ACC112 (cell line): ENCODE data around the gene LCT.
"Not testable (repeated sequence)": the region's sequence is repeated elsewhere in the genome, so short reads cannot be mapped to it uniquely, and the experiment has no call there.

Source experiments
- H2AFZ ChIP-seq: fragments of 200-600 bp; sonication (generic); one replicate; pipeline ENCODE4 v1.6.0; 2017; ENCODE audit warnings: antibody characterized with exemption, low read length; ENCODE audit not compliant: unreplicated experiment
- H3K27ac ChIP-seq: fragments of 200-600 bp; sonication (generic); 2 replicates; pipeline ENCODE4 v1.5.1; 2014; ENCODE audit warnings: low read depth, mild to moderate bottlenecking, antibody characterized with exemption, low read length, moderate library complexity
- H3K27me3 ChIP-seq: fragments of 200-600 bp; sonication (generic); 2 replicates; pipeline ENCODE4 v1.6.1; 2014; ENCODE audit warnings: mild to moderate bottlenecking, antibody characterized with exemption, low read length, moderate library complexity, mixed read lengths; ENCODE audit not compliant: insufficient read depth
- H3K36me3 ChIP-seq: fragments of 200-600 bp; sonication (generic); 2 replicates; pipeline ENCODE4 v1.6.1; 2016; ENCODE audit warnings: mild to moderate bottlenecking, antibody characterized with exemption, low read length, moderate library complexity, mixed read lengths; ENCODE audit not compliant: insufficient read depth
- H3K4me1 ChIP-seq: fragments of 200-600 bp; sonication (generic); one replicate; pipeline ENCODE4 v1.6.1; 2016; ENCODE audit warnings: low read length, mixed read lengths; ENCODE audit not compliant: insufficient read depth, unreplicated experiment, control insufficient read depth
- H3K4me3 ChIP-seq: fragments of 200-600 bp; sonication (generic); 2 replicates; pipeline ENCODE4 v1.5.1; 2014; ENCODE audit warnings: mild to moderate bottlenecking, low read depth, low read length
- H3K79me2 ChIP-seq: fragments of 200-600 bp; sonication (generic); one replicate; pipeline ENCODE4 v1.6.0; 2016; ENCODE audit warnings: low read length; ENCODE audit not compliant: control insufficient read depth, unreplicated experiment, insufficient read depth

Gene LCT

DNA sequence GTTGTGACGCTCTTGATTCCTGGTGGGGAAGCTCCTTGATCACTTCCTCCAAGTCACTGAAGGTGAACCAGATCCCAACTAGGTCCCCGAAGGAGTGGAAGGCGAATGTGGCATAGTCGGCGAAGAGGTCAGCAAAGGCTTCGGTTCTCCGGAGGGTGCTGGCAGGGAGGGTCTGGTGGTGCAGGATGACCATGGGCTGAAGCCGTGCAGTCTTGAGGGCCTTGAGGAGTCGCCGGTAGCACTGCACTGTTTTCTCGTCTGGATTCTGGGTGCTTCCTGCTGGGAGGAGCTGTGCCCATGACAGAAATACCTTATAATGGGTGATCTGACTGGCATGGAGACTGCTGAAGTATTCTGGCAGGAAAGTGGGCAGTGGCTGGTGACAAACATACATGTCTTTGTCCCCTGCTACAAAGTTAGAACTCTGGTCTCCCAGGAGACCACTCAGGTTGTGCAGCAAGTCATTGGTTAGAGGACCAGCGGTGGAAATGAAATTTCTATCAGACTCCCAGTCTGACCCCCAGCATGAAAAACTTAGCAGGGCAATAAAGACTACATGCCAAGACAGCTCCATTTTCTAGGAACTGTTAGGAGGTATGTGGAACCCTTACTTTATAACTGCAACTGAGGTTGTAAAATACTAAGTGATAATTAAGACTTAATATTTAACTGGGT lies at the start of gene LCT:
TSS of gene LCT (minus strand) at position 589 of the 675 bp plus-strand sequence. CDS start at position 574, 15 bp downstream.
- H2AFZ ChIP-seq, result no peak within 1 kb of the TSS
- H3K36me3 ChIP-seq, result no peaks in the 10 kb centered on the region
- H3K79me2 ChIP-seq, result no peaks in the 10 kb centered on the region
- H3K4me1 ChIP-seq, result peaks cover 24% of the 10 kb centered on the region
- H3K4me3 ChIP-seq, result no peak within 1 kb of the TSS
- H3K27me3 ChIP-seq, result no peaks in the 10 kb centered on the region
- H3K27ac ChIP-seq, result no peak within 1 kb of the TSS

DNA sequence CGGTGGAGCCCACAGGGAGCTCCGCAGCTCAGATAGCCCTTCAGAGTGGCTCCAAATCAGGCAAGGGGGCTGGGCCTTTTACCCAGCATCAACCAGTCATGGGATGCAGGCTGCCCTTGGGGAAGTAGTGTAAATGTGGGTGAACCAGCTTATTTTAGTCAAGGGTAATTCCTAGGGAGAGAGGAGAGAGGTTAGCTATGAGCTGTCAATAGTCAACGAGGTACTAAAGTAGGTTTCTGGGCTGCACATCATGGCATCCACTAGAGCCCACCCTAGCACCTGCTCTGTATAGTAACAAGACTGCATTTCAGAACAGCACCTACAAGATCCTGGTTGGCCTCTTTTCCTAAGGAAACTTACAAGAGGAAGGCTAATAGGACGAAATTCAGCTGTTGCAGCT lies 48.7 kb upstream of the LCT start:
- Histone ChIP-seq H2AFZ (no peak overlapping the region), H3K36me3 (no peaks in the 10 kb centered on the region), H3K27me3 (no peaks in the 10 kb centered on the region; the same call in none of the 2 replicates), H3K4me1 (no peaks in the 10 kb centered on the region), H3K27ac (no peak overlapping the region), H3K79me2 (no peaks in the 10 kb centered on the region), H3K4me3 (no peak overlapping the region)

DNA sequence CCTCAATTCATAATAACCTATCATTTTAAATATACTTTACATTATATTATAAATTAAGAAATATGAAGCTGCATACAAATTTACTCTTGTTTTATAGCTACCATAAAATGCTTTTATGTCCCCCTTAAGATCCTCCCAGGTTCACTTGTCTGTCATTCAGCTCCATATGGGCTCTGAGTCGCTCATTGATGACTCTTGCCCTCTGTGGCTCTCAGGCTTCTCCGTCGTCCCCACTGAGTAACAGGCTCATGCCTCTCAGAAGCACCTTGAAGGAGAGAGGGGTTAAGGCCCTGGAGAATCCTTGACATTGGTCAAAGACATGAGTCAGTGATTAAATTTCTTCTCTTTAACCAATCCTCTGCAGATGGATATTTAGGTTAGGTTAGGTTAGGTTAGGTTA lies 45.4 kb upstream of the LCT start:
- H3K36me3 ChIP-seq, result no peaks in the 10 kb centered on the region
- H3K4me1 ChIP-seq, result no peaks in the 10 kb centered on the region
- H3K4me3 ChIP-seq, result no peak overlapping the region
- no peaks in the 10 kb centered on the region for H3K79me2 ChIP-seq
- H3K27ac ChIP-seq, result no peak overlapping the region
- no peaks in the 10 kb centered on the region; the same call in none of the 2 replicates for H3K27me3 ChIP-seq
- no peak overlapping the region for H2AFZ ChIP-seq

DNA sequence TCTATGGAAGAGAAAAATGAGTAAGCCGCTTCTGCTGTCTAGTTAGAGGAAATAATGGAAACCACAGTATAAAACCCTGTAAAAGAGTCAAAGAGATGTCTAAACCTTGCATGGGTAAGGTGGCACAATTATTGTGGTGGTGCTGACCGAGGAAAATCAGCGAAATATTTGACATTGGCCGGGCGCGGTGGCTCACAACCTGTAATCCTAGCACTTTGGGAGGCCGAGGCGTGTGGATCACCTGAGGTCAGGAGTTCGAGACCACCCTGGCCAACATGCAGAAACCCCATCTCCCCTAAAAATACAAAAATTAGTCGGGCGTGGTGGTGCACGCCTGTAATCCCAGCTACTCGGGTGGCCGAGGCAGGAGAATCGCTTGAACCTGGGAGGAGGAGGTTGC lies 39.8 kb upstream of the LCT start:
- Histone ChIP-seq H3K79me2 (peaks cover 29% of the 10 kb centered on the region), H2AFZ (peak overlapping the region; percentile 77), H3K4me3 (peak overlapping the region; percentile 97), H3K4me1 (peaks cover 20% of the 10 kb centered on the region)
- H3K27me3 ChIP-seq, H3K27ac ChIP-seq, H3K36me3 ChIP-seq: not testable (repeated sequence)

DNA sequence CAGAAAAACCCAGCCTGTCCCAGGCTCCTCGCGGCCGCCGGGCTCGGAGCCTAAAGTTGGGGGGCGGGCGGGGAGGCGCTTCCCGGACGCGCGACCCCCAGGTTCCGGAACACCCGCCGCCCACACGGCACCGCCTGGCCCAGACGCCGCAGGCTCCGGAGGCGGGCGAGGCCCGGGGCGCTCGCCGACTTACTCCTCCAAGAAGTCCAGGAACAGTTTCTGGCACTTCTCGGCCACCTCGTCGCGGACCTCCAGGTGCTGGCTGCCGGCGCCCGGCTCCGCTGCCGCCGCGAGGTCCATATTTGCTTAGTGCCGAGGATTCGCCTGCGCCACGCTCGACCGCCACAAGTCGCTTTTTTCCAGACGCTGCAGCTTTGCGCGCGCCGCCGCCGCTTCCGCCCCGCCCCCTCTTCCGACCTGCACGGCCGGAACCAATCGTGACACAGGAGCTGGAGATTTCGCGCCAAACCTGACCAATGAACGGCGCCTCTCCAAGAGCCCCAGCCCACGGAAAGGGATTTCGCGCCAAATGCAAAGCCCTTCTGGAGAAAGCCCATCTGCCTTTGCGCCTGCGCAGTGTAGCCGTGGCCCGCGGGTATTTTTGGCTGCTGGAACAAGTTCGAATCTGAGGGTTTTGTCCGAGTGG lies 39.2 kb upstream of the LCT start, which contains the start of gene MCM6:
TSS of gene MCM6 (minus strand) at position 378 of the 646 bp plus-strand sequence. CDS start at position 300, 78 bp downstream.
- H3K27me3 ChIP-seq, result no peaks in the 10 kb centered on the region
- H3K79me2 ChIP-seq, result peaks cover 29% of the 10 kb centered on the region
- H3K27ac ChIP-seq, result peak within 1 kb of the TSS; percentile 77
- peak within 1 kb of the TSS; percentile 98 for H2AFZ ChIP-seq
- H3K4me3 ChIP-seq, result peak within 1 kb of the TSS; percentile 97
- no peaks in the 10 kb centered on the region; the same call in none of the 2 replicates for H3K36me3 ChIP-seq
- H3K4me1 ChIP-seq, result peaks cover 20% of the 10 kb centered on the region

DNA sequence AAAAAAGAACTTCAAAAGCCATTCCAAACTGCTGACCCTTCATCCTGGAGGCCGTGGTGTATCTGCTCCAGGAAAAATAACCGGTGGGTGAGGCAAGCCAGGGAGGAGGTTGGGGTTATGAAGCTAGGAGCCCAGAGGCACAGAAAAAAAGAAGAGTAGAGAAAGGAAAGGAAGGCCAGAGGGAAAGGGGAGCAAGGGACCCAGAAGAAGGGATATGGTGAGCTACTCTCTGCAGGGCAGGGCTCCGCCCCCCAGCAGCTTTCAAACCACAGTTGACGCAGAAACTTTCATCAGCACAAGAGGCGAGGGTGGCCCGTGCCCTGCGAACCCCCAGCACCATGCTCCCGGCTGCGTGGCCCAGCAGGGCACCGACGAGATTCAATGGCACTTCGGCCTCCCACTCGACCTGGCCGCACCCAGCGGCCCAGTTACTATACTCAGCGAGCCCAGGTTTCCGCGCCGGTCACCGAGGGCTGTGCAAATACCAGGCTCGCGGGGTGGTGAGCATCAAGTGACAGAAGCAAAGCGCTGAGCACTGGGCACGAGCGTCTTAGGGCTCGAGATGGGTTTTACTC lies 38.6 kb upstream of the LCT start:
- Histone ChIP-seq H3K79me2 (peaks cover 29% of the 10 kb centered on the region), H3K4me1 (peaks cover 20% of the 10 kb centered on the region), H3K27ac (peak overlapping the region; percentile 77), H3K4me3 (peak overlapping the region; percentile 97), H2AFZ (peak overlapping the region; percentile 98), H3K36me3 (no peaks in the 10 kb centered on the region; the same call in none of the 2 replicates), H3K27me3 (no peaks in the 10 kb centered on the region)

DNA sequence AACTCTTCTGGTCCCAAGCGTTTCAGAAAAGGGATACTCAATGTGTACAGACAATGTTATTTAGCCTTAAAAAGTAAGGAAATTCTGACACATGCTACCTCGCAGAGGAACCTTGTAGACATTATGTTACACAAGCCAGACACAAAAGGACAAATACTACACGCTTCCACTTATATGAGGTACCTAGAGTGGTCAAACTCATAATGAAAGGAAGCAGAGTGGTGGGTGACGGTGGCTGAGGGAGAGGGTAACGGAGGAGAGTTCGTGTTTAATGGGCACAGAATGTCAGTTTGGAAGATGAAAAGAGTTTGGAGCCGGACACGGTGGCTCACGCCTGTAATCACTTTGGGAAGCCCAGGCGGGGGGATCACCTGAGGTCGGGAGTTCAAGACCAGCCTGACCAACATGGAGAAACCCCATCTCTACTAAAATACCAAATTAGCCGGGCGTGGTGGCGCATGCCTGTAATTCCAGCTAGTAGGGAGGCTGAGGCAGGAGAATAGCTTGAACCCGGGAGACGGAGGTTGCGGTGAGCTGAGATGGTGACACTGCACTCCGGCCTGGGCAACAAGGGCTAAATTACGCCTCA lies 37.9 kb upstream of the LCT start:
- no peaks in the 10 kb centered on the region; the same call in none of the 2 replicates for H3K36me3 ChIP-seq
- peak overlapping the region; percentile 97 for H3K4me3 ChIP-seq
- H3K27ac ChIP-seq, result no peak overlapping the region
- H3K4me1 ChIP-seq, result peaks cover 20% of the 10 kb centered on the region
- peaks cover 29% of the 10 kb centered on the region for H3K79me2 ChIP-seq
- H2AFZ ChIP-seq, result no peak overlapping the region
- H3K27me3 ChIP-seq, result no peaks in the 10 kb centered on the region

DNA sequence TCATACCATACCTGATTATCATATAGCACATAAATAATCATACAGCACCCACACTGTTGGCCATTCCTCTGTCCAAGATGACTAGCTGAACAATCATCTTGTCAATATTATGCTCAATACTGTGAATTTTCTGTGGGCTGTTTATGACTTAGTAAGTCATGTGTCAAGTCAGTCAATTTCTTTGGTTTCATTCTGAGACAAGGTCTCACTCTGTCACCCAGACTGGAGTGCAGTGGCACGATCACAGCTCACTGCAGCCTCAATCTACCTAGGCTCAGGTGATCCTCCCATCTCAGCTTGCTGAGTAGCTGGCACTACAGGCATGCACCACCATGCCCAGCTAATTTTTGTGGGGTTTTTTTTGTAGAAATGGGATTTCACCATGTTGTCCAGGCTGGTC lies 33.6 kb upstream of the LCT start:
- Histone ChIP-seq H3K27ac (no peak overlapping the region), H2AFZ (no peak overlapping the region), H3K79me2 (peaks cover 25% of the 10 kb centered on the region), H3K4me3 (no peak overlapping the region), H3K4me1 (peaks cover 20% of the 10 kb centered on the region), H3K27me3 (no peaks in the 10 kb centered on the region), H3K36me3 (peaks cover 21% of the 10 kb centered on the region)

DNA sequence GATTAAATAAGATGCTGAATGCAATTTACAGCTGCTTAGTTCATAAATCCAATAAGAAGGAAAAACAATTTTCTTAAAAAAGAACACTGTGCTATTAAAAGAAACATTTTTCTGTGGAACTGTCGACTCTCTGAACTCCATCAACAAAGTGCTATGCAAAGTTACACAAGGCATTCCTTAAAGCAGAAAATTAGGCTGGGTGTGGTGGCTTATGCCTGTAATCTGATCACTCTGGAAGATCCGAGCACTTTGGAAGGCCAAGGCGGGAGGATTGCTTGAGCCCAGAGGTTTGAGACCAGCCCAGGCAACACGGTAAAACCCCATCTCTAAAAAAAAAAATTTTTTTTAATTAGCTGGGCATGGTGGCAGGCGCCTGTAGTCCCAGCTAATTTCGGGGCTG lies 26.2 kb upstream of the LCT start:
- Histone ChIP-seq H3K27ac (no peak overlapping the region), H3K36me3 (peaks cover 48% of the 10 kb centered on the region), H3K27me3 (no peaks in the 10 kb centered on the region), H3K4me3 (no peak overlapping the region), H2AFZ (no peak overlapping the region), H3K4me1 (no peaks in the 10 kb centered on the region), H3K79me2 (no peaks in the 10 kb centered on the region)

DNA sequence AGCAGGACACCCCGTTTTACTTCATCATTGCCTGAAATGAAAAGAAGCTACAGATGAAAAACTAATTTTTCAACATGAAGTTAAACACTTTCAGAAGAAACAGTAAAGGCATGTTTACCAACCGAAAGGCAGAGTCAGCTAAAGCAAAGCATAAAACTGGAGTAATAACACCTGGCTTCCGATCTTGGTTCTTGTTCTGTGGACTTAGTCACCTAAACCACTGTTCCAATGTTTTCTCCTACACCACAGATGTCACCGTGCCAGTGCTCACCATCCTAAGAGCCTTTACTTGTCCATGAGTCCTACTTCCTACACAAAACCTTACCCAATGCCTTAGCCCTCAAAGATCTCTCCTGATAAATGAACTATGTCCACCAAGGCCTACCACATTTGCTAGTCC lies 25.7 kb upstream of the LCT start:
- Histone ChIP-seq H3K79me2 (no peaks in the 10 kb centered on the region), H3K36me3 (peaks cover 47% of the 10 kb centered on the region), H2AFZ (no peak overlapping the region), H3K27ac (no peak overlapping the region), H3K4me3 (no peak overlapping the region), H3K27me3 (no peaks in the 10 kb centered on the region), H3K4me1 (no peaks in the 10 kb centered on the region)
